Neural cell (in vitro differentiated cells): Measurements from ENCODE around the gene B4GALT1. TPM values are rescaled to one million over a fixed set of nuclear protein-coding genes. Genes with fewer than 3 reads are reported as not detected.

ENCODE experiments used
- H2AFZ ChIP-seq: fragments of 200-600, 300-800 bp; sonication (generic), shearing (Covaris generic); 2 replicates; pipeline ENCODE4 v1.6.0; 2014; ENCODE audit warnings: low read depth, mild to moderate bottlenecking, antibody characterized with exemption, low read length, moderate library complexity
- H3F3A ChIP-seq: fragments of 200-600 bp; shearing (Covaris generic); 2 replicates; pipeline ENCODE4 v1.6.1; 2016; ENCODE audit warnings: mild to moderate bottlenecking, moderate library complexity, mixed read lengths, antibody characterized with exemption, low read length; ENCODE audit not compliant: insufficient read depth, poor library complexity, severe bottlenecking
- H3K27ac ChIP-seq: fragments of 200-600, 300-800 bp; sonication (generic), shearing (Covaris generic); 2 replicates; pipeline ENCODE4 v1.5.1; 2014; ENCODE audit warnings: mild to moderate bottlenecking, low read length, moderate library complexity
- H3K27me3 ChIP-seq: fragments of 300-800, 200-600 bp; sonication (generic), shearing (Covaris generic); 2 replicates; pipeline ENCODE4 v1.6.0; 2014; ENCODE audit warnings: mild to moderate bottlenecking, low read depth, low read length, moderate library complexity; ENCODE audit not compliant: insufficient read depth
- H3K36me3 ChIP-seq: fragments of 300-800, 200-600 bp; sonication (generic), shearing (Covaris generic); 2 replicates; pipeline ENCODE4 v1.5.1; 2014; ENCODE audit warnings: mild to moderate bottlenecking, antibody characterized with exemption, low read length, moderate library complexity; ENCODE audit not compliant: insufficient read depth
- H3K4me2 ChIP-seq: fragments of 300-800, 200-600 bp; sonication (generic), shearing (Covaris generic); 2 replicates; pipeline ENCODE4 v1.6.0; 2014; ENCODE audit warnings: mild to moderate bottlenecking, low read length
- H3K4me3 ChIP-seq: fragments of 300-800, 200-600 bp; sonication (generic), shearing (Covaris generic); 2 replicates; pipeline ENCODE4 v1.5.1; 2014; ENCODE audit warnings: mild to moderate bottlenecking, low read length, moderate library complexity
- H3K79me2 ChIP-seq: fragments of 200-600 bp; shearing (Covaris generic); replicated peaks from 2 replicates; pipeline ENCODE4 v1.6.0; 2014; ENCODE audit warnings: mild to moderate bottlenecking, low read length, moderate library complexity; ENCODE audit not compliant: insufficient read depth
- H3K9ac ChIP-seq: fragments of 300-800, 200-600 bp; sonication (generic), shearing (Covaris generic); 2 replicates; pipeline ENCODE4 v1.6.1; 2016; ENCODE audit warnings: mild to moderate bottlenecking, low read length, mixed read lengths
- H3K9me2 ChIP-seq: fragments of 200-600 bp; shearing (Covaris generic); 2 replicates; pipeline ENCODE4 v1.6.1; 2016; ENCODE audit warnings: mild to moderate bottlenecking, low read length, mixed read lengths; ENCODE audit not compliant: insufficient read depth
- H3K9me3 ChIP-seq: fragments of 200-600, 300-800 bp; sonication (generic), shearing (Covaris generic); 2 replicates; pipeline ENCODE4 v1.6.1; 2016; ENCODE audit warnings: mild to moderate bottlenecking, mixed run types, low read length, moderate library complexity, mixed read lengths
- H4K20me1 ChIP-seq: fragments of 200-600 bp; shearing (Covaris generic); 2 replicates; pipeline ENCODE4 v1.6.1; 2016; ENCODE audit warnings: mild to moderate bottlenecking, mixed run types; ENCODE audit not compliant: insufficient read depth
- CTCF ChIP-seq: fragments of 450-650 bp; IDR thresholded peaks from 2 replicates; pipeline ENCODE4 v1.5.1; 2014; ENCODE audit warnings: antibody characterized with exemption, mild to moderate bottlenecking, moderate library complexity; ENCODE audit not compliant: poor library complexity, severe bottlenecking
- EP300 ChIP-seq: fragments of 450-650 bp; conservative IDR thresholded peaks from 2 replicates; pipeline ENCODE4 v1.6.1; 2014; ENCODE audit warnings: antibody characterized with exemption, mild to moderate bottlenecking, moderate library complexity; ENCODE audit not compliant: poor library complexity, severe bottlenecking
- EZH2 ChIP-seq: fragments of 200-600, 300-800 bp; shearing (Covaris generic), sonication (generic); IDR thresholded peaks from 2 replicates; pipeline ENCODE4 v1.6.1; 2014; ENCODE audit warnings: antibody characterized with exemption, low read length, borderline replicate concordance, mild to moderate bottlenecking; ENCODE audit not compliant: insufficient read depth, poor library complexity, severe bottlenecking
- MXI1 ChIP-seq: fragments of 450-650 bp; conservative IDR thresholded peaks from 2 replicates; pipeline ENCODE4 v1.6.1; 2014; ENCODE audit warnings: antibody characterized with exemption, mild to moderate bottlenecking; ENCODE audit not compliant: poor library complexity, severe bottlenecking
- POLR2AphosphoS5 ChIP-seq: IDR thresholded peaks from 2 replicates; pipeline ENCODE4 v1.6.1; 2012
- RAD21 ChIP-seq: fragments of 450-650 bp; conservative IDR thresholded peaks from 2 replicates; pipeline ENCODE4 v1.6.1; 2014; ENCODE audit warnings: antibody characterized with exemption, mild to moderate bottlenecking, moderate library complexity
- SMC3 ChIP-seq: fragments of 450-650 bp; conservative IDR thresholded peaks from 2 replicates; pipeline ENCODE4 v1.6.1; 2014; ENCODE audit warnings: antibody characterized with exemption, mild to moderate bottlenecking, moderate library complexity; ENCODE audit not compliant: poor library complexity
- TAF1 ChIP-seq: IDR thresholded peaks from 2 replicates; pipeline ENCODE4 v1.6.1; 2012; ENCODE audit warnings: low read depth
- polyA plus RNA-seq: library from polyadenylated mRNA; depleted of rRNA; stranded (reverse); fragments of >200 nt; gene quantifications from 2 replicates; pipeline ENCODE4 v1.2.3, GENCODE V29; 2014
- TF ChIP-seq, protein P1 (sequence below): IDR thresholded peaks from 2 replicates; pipeline ENCODE4 v1.6.1; 2012; ENCODE audit warnings: borderline replicate concordance

B4GALT1 gene
- polyA plus RNA-seq, 1 donor from 2014 or later: 0.41 TPM

GRCh38 chr9:33082538-33083326, 84.4 kb downstream of the B4GALT1 start:
- TF ChIP-seq SMC3 (no peak), MXI1 (no peak), EP300 (no peak), CTCF (no peak), RAD21 (no peak), TAF1 (no peak), EZH2 (no peak), POLR2AphosphoS5 (no peak)
- TF ChIP-seq, protein P1, sequence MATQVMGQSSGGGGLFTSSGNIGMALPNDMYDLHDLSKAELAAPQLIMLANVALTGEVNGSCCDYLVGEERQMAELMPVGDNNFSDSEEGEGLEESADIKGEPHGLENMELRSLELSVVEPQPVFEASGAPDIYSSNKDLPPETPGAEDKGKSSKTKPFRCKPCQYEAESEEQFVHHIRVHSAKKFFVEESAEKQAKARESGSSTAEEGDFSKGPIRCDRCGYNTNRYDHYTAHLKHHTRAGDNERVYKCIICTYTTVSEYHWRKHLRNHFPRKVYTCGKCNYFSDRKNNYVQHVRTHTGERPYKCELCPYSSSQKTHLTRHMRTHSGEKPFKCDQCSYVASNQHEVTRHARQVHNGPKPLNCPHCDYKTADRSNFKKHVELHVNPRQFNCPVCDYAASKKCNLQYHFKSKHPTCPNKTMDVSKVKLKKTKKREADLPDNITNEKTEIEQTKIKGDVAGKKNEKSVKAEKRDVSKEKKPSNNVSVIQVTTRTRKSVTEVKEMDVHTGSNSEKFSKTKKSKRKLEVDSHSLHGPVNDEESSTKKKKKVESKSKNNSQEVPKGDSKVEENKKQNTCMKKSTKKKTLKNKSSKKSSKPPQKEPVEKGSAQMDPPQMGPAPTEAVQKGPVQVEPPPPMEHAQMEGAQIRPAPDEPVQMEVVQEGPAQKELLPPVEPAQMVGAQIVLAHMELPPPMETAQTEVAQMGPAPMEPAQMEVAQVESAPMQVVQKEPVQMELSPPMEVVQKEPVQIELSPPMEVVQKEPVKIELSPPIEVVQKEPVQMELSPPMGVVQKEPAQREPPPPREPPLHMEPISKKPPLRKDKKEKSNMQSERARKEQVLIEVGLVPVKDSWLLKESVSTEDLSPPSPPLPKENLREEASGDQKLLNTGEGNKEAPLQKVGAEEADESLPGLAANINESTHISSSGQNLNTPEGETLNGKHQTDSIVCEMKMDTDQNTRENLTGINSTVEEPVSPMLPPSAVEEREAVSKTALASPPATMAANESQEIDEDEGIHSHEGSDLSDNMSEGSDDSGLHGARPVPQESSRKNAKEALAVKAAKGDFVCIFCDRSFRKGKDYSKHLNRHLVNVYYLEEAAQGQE: no peak
- Histone ChIP-seq H3F3A (no peaks in the 10 kb centered on the region), H4K20me1 (no peaks in the 10 kb centered on the region), H3K9ac (no peak overlapping the region), H3K79me2 (no peaks in the 10 kb centered on the region), H3K27me3 (no peaks in the 10 kb centered on the region), H3K27ac (no peak overlapping the region), H3K9me3 (no peaks in the 10 kb centered on the region), H3K4me3 (no peak overlapping the region), H3K9me2 (no peaks in the 10 kb centered on the region), H3K36me3 (no peaks in the 10 kb centered on the region), H3K4me2 (no peak overlapping the region), H2AFZ (no peak overlapping the region)

DNA sequence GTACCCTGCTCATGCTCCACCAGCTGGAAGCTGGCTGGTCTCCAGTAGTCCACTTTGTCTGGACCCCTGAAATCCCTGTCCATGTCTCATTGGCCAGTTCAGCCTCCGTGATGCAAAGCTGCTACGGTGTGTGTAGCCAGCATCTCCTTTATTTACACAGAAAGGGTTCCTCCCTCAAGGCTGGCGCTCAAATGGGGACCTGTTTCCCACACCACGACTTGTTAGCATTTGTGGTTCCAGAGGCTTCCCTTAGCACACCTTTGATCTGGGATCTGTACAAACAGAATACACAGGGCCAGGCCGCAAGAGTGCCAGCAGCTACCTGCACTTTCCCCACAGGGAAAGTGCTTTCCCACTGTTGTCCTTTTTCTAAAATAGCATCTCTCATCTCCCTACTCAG, 85.0 kb downstream of the B4GALT1 start:
- Histone ChIP-seq H4K20me1 (no peaks in the 10 kb centered on the region), H3K79me2 (no peaks in the 10 kb centered on the region), H3K9ac (no peak overlapping the region), H3K36me3 (no peaks in the 10 kb centered on the region), H3K27me3 (no peaks in the 10 kb centered on the region), H3K4me2 (no peak overlapping the region), H3K4me3 (no peak overlapping the region), H3K9me2 (no peaks in the 10 kb centered on the region), H2AFZ (no peak overlapping the region), H3K27ac (no peak overlapping the region), H3K9me3 (no peaks in the 10 kb centered on the region), H3F3A (no peaks in the 10 kb centered on the region)
- TF ChIP-seq MXI1 (no peak), EZH2 (no peak)
